Chondrocyte (in vitro differentiated cells): Measurements from ENCODE around the gene DXO. TPM values are rescaled to one million over a fixed set of nuclear protein-coding genes. Genes with fewer than 3 reads are reported as not detected.
"Not testable (repeated sequence)": the region's sequence is repeated elsewhere in the genome, so short reads cannot be mapped to it uniquely, and the experiment has no call there.

Source experiments
- DNase-seq: peaks from one replicate; pipeline ENCODE4 v3.0.0; 2021; ENCODE audit warnings: mixed read lengths, low spot score
- H3K27ac Mint-ChIP-seq: one replicate; pipeline ENCODE4 v1.8.0; 2021; ENCODE audit warnings: mild to moderate bottlenecking, moderate library complexity, mixed read lengths; ENCODE audit not compliant: unreplicated experiment
- H3K27me3 Mint-ChIP-seq: 2 replicates; pipeline ENCODE4 v1.8.0; 2021; ENCODE audit warnings: low read depth, mixed read lengths
- H3K36me3 Mint-ChIP-seq: 2 replicates; pipeline ENCODE4 v1.8.0; 2021; ENCODE audit warnings: low read depth, mixed read lengths
- H3K4me1 Mint-ChIP-seq: 2 replicates; pipeline ENCODE4 v1.8.0; 2021; ENCODE audit warnings: low read depth, mild to moderate bottlenecking, mixed read lengths
- H3K4me3 Mint-ChIP-seq: one replicate; pipeline ENCODE4 v1.8.0; 2021; ENCODE audit warnings: mild to moderate bottlenecking, moderate library complexity, mixed read lengths; ENCODE audit not compliant: unreplicated experiment
- H3K9me3 Mint-ChIP-seq: 2 replicates; pipeline ENCODE4 v1.8.0; 2021; ENCODE audit warnings: low read depth, mixed read lengths
- total RNA-seq: library from RNA; stranded (reverse); gene quantifications from 3 replicates; pipeline ENCODE4 v1.2.1, GENCODE V29; 2021

The DXO gene
- total RNA-seq, 1 donor from 2014 or later = 25.9 TPM

DNA sequence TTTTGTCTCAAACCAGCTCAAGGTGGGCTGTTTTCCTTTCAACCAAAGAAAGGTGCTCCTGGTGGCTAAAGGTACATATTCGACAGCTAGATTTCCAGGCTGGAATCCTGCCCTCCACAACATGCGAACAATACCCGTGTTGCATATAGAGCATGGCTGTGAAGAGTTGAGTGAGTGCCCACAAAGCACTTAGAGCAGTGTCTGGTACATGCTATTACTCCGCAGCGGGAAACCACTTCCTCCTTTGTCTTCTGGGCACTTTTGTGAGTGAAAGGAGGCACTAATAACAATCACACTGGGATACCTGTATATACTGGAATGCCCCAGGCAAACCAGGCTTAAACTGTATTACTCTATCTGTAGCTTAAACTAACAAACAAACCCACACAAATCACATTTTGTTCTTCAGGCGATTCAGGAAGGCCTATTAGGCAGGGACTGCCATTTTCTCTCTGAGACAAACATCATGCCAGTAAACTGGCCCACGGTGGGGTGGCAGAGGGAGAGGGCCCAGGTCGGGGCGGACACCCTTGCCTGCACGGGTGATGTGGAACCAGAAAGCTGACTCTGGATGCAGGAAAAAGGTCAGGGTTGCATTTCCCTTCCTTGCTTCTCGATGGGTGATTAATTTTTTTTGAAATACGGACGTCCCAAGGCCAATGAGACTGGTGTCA lies 33.1 kb upstream of the DXO start:
- not testable (repeated sequence) for H3K4me3 Mint-ChIP-seq

DNA sequence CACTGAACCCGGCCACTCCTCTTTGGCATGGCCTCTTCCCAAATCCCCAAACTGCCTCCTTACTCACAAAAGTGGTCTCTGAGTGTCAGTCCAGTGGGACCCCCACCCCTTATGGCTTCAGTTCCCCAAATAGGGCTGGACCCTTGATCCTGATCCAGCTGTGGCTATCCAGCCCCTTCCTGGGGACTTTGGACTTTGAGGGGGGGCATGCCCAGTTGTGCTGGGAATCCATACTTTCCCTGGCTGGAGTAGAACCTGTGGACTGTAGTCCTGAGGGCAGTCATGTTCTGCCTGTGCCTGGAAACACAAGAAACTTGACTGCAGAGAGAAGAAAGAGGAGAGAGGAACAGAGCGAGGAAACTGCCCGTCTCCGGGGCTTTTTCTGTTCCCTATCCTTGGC lies 32.5 kb upstream of the DXO start:
- not testable (repeated sequence) for H3K27ac Mint-ChIP-seq, H3K36me3 Mint-ChIP-seq, H3K4me3 Mint-ChIP-seq, H3K27me3 Mint-ChIP-seq, H3K4me1 Mint-ChIP-seq, DNase-seq, H3K9me3 Mint-ChIP-seq

More for the DNA sequence above, 33.1 kb upstream of the DXO start:
- H3K36me3 Mint-ChIP-seq, H3K9me3 Mint-ChIP-seq, H3K27ac Mint-ChIP-seq, H3K27me3 Mint-ChIP-seq, H3K4me1 Mint-ChIP-seq, DNase-seq: not testable (repeated sequence)

DNA sequence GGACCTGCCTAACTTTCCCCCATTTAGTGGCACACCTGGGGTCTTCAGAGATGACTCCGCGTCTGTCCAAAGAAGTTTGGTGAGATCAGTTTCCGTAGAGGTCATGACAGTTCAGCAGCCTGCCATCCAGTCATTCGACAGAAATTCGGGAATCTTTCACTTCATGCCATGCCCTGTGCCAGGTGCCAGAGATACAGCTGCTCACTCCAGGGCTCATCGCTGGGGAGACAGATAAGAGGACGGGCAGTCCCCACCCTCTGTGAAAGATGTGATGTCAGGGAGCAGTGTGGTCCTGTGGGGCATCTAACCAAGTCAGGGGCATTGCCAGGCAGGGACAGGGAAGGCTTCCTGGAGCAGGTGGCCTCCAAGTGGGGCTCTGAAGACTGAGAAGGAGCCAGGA lies 31.4 kb upstream of the DXO start:
- H3K36me3 Mint-ChIP-seq, DNase-seq, H3K9me3 Mint-ChIP-seq, H3K27me3 Mint-ChIP-seq, H3K27ac Mint-ChIP-seq, H3K4me3 Mint-ChIP-seq, H3K4me1 Mint-ChIP-seq: not testable (repeated sequence)

DNA sequence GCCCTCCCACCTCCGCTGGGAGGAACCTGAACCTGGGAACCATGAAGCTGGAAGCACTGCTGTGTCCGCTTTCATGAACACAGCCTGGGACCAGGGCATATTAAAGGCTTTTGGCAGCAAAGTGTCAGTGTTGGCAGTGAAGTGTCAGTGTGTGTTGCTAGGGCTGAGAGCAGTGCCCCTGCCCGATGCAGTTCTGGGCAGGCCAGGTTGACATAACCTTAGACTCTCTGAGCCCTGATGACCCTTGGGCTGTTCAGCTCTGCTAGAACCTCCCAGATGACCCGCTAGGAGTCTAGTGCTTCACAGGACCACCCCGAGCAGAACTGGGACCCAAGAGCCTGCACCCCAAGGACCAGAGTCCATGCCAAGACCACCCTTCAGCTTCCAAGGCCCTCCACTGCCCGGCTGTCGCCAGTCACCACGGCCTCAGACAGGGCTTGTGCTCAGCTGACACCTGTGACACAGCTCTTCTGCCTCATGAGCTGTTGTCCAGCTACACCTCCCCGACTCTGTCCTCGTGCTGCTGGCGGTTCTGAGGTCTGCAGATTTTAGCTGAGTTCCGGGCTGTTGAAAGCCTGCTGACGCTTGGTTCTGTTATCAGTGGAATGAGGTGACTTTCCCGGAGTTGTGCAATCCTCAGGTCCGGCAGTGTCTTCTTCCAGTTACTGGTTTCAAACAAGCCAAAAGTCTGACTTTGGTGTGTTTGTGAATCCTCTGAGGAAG lies 30.8 kb upstream of the DXO start:
- H3K36me3 Mint-ChIP-seq, H3K4me3 Mint-ChIP-seq, DNase-seq, H3K9me3 Mint-ChIP-seq, H3K27me3 Mint-ChIP-seq, H3K27ac Mint-ChIP-seq, H3K4me1 Mint-ChIP-seq: not testable (repeated sequence)

DNA sequence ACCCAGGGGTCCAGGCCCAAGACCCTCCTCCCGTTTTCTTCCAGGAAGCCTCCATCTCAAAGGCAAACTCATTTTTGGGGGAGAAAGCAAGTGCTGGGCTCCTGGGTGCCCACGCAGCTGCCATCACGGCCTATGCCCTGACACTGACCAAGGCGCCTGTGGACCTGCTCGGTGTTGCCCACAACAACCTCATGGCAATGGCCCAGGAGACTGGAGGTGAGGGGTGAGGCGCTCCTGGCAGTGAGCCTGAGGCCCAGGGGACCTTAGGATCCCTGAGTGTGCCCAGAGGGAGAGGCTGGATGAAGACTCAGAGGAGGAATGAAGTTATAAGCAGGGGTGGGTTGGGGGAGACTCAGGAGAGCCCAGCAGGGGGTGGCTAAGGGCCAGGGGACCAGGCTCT lies 24.4 kb upstream of the DXO start:
- DNase-seq, H3K4me3 Mint-ChIP-seq, H3K27ac Mint-ChIP-seq, H3K4me1 Mint-ChIP-seq, H3K36me3 Mint-ChIP-seq, H3K9me3 Mint-ChIP-seq, H3K27me3 Mint-ChIP-seq: not testable (repeated sequence)

DNA sequence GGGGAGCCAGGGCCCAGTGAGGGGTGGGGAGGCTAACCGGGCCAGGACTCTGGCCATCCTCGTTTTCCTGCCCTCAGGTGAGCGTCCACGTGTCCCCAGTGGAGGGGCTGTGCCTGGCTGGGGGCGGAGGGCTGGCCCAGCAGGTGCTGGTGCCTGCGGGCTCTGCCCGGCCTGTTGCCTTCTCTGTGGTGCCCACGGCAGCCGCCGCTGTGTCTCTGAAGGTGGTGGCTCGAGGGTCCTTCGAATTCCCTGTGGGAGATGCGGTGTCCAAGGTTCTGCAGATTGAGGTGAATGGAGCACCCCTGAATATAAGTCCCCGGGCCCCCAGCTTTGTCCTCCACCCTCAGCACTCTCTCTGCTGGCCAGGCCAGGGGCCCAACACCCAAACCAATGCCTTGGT lies 22.5 kb upstream of the DXO start:
- not testable (repeated sequence) for H3K4me3 Mint-ChIP-seq, H3K4me1 Mint-ChIP-seq, DNase-seq, H3K27me3 Mint-ChIP-seq, H3K36me3 Mint-ChIP-seq, H3K27ac Mint-ChIP-seq, H3K9me3 Mint-ChIP-seq

DNA sequence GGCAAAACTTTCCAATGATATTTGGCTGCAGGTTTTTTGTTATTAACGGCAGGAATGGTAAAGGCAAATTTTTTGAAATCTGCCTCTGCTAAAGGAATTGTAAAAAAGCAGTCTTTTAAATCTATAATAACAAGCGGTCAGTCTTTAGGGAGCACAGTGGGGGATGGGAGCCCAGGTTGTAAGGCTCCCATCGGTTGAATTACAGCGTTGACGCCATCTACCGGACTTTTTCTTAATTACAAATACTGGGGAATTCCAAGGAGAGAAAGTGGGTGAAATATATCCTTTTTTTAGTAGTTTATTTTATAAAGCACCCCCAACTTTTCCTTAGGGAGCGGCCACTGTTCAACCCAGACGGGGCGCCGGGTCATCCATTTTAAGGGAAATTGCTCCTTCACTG lies 17.4 kb upstream of the DXO start:
- not testable (repeated sequence) for H3K27ac Mint-ChIP-seq, H3K9me3 Mint-ChIP-seq, H3K4me3 Mint-ChIP-seq, H3K36me3 Mint-ChIP-seq, H3K27me3 Mint-ChIP-seq, H3K4me1 Mint-ChIP-seq, DNase-seq

DNA sequence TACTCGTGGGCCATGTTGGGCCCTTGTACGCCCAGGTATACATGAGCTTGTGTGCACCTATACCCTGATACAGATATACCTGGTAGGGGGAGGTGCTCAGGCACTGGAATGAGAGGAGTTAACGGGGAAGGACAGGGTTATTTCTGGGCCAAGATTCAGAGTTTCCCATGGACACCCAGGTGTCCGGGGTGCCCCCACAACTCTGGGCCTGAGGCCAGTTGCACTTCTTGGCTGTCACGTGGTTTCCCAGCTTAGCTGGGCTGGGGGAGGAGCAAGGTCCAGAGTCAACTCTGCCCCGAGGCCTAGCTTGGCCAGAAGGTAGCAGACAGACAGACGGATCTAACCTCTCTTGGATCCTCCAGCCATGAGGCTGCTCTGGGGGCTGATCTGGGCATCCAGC lies 9.8 kb upstream of the DXO start, which contains the start of gene C4A:
Gene C4A (plus strand): TSS at position 314 of the 400 bp plus-strand sequence. CDS start 51 bp downstream, at position 365.
- not testable (repeated sequence) for H3K4me1 Mint-ChIP-seq, H3K4me3 Mint-ChIP-seq, DNase-seq, H3K27me3 Mint-ChIP-seq, H3K27ac Mint-ChIP-seq, H3K9me3 Mint-ChIP-seq, H3K36me3 Mint-ChIP-seq

DNA sequence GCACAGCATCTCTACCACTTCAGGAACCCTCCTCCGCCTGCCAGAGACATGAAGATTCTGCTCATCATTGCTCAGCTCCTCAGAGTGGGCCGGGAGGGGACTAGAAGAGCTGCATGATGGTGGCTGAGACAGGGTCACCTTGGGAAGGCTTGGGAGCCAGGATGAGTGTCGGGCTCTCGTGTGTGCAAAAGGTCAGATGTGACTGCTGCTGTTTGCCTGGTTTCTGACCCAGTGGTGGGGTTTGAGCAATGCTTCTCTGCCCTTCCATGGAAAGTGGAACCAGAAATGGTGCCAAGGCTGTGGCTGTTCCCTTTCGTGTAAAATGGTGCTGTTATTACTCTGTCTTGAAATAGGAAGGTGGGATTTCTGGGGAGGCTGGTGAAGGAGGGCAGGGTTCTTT lies 9.1 kb upstream of the DXO start:
- H3K27me3 Mint-ChIP-seq, DNase-seq: not testable (repeated sequence)

DNA sequence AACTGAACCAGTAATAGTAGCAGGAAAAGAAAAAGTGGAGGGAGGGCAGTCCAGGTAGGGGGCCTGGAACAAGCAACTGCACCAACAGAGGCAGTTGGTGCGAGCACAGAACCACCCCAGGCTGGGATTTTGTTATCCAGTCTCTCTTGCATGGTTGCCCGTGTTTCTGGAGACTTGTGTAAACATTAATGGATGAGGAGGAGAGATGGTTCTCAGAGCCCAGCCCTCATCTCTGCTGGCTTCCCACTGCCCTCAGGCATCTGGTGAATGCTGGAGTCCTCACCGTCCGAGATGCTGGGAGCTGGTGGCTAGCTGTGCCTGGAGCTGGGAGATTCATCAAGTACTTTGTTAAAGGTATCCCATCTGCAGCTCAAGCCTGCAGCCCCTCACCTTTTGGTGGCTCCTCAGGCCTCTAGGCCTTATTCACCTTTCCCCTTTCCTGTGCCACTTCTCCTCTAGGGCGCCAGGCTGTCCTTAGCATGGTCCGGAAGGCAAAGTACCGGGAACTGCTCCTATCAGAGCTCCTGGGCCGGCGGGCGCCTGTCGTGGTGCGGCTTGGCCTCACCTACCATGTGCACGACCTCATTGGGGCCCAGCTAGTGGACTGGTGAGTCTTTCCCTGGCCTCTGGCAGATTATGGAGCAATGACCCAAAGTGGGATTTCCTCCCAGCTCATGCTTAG lies 8.4 kb upstream of the DXO start:
- H3K27ac Mint-ChIP-seq, H3K27me3 Mint-ChIP-seq, H3K36me3 Mint-ChIP-seq, H3K9me3 Mint-ChIP-seq, H3K4me3 Mint-ChIP-seq, H3K4me1 Mint-ChIP-seq: not testable (repeated sequence)
- DNase-seq = peak; percentile 72

More for the DNA sequence above, 9.1 kb upstream of the DXO start:
- not testable (repeated sequence) for H3K4me3 Mint-ChIP-seq, H3K9me3 Mint-ChIP-seq, H3K4me1 Mint-ChIP-seq, H3K36me3 Mint-ChIP-seq, H3K27ac Mint-ChIP-seq
